Measurements from ENCODE around the gene NPW.

- no peak for TF ChIP-seq CTCF (IDR thresholded peaks at IDR 0.05)
- no peak for TF ChIP-seq POLR2A (IDR thresholded peaks at IDR 0.05)
These were observed 23.5 kb downstream of the NPW start for GRCh38 chr16:2042986-2043666.

All from heart left ventricle (tissue), 13 donors.